H9 (cell line): Measurements from ENCODE around the gene RNLS. TPM values are rescaled to one million over a fixed set of nuclear protein-coding genes. Genes with fewer than 3 reads are reported as not detected.

ENCODE experiments used
- DNase-seq: peaks from one replicate; pipeline ENCODE4 v3.0.0-alpha.2; 2017
- H2AFZ ChIP-seq: one replicate; pipeline ENCODE4 v1.6.1; 2013; ENCODE audit warnings: mild to moderate bottlenecking, low read length, control low read depth, moderate library complexity
- H2AK5ac ChIP-seq: 2 replicates; pipeline ENCODE4 v1.6.1; 2013; ENCODE audit warnings: low read length, control low read depth, mixed read lengths; ENCODE audit not compliant: insufficient read length
- H2BK120ac ChIP-seq: one replicate; pipeline ENCODE4 v1.6.1; 2013; ENCODE audit warnings: low read depth, mild to moderate bottlenecking, low read length, control low read depth, inconsistent platforms; ENCODE audit not compliant: poor library complexity, severe bottlenecking
- H2BK12ac ChIP-seq: 2 replicates; pipeline ENCODE4 v1.6.1; 2013; ENCODE audit warnings: low read length, control low read depth, mixed read lengths, low read depth; ENCODE audit not compliant: insufficient read length
- H2BK15ac ChIP-seq: 2 replicates; pipeline ENCODE4 v1.6.1; 2013; ENCODE audit warnings: low read depth, low read length, control low read depth
- H2BK20ac ChIP-seq: one replicate; pipeline ENCODE4 v1.6.1; 2013; ENCODE audit warnings: low read depth, mild to moderate bottlenecking, low read length, control low read depth, inconsistent platforms; ENCODE audit not compliant: poor library complexity, severe bottlenecking
- H2BK5ac ChIP-seq: 2 replicates; pipeline ENCODE4 v1.6.1; 2013; ENCODE audit warnings: low read length, control low read depth, mixed read lengths; ENCODE audit not compliant: insufficient read length
- H3K14ac ChIP-seq: 2 replicates; pipeline ENCODE4 v1.6.1; 2013; ENCODE audit warnings: low read length, control low read depth; ENCODE audit not compliant: insufficient read depth
- H3K18ac ChIP-seq: 2 replicates; pipeline ENCODE4 v1.6.1; 2013; ENCODE audit warnings: low read depth, mild to moderate bottlenecking, mixed read lengths, low read length, control low read depth; ENCODE audit not compliant: insufficient read length
- H3K23ac ChIP-seq: 2 replicates; pipeline ENCODE4 v1.6.1; 2013; ENCODE audit warnings: low read length, control low read depth, mixed read lengths, low read depth; ENCODE audit not compliant: insufficient read length
- H3K23me2 ChIP-seq: 2 replicates; pipeline ENCODE4 v1.6.1; 2013; ENCODE audit warnings: low read depth, mild to moderate bottlenecking, mixed read lengths, low read length, control low read depth; ENCODE audit not compliant: insufficient read length, poor library complexity, severe bottlenecking
- H3K27ac ChIP-seq: 2 replicates; pipeline ENCODE4 v1.5.1; 2013; ENCODE audit warnings: low read length, control low read depth, mixed read lengths, low read depth; ENCODE audit not compliant: insufficient read length
- H3K27me3 ChIP-seq: 2 replicates; pipeline ENCODE4 v1.6.1; 2013; ENCODE audit warnings: low read length, control low read depth, inconsistent platforms; ENCODE audit not compliant: insufficient read depth
- H3K4ac ChIP-seq: 2 replicates; pipeline ENCODE4 v1.6.1; 2013; ENCODE audit warnings: low read depth, mild to moderate bottlenecking, control low read depth, inconsistent platforms, low read length, moderate library complexity
- H3K4me1 ChIP-seq: 2 replicates; pipeline ENCODE4 v1.6.1; 2013; ENCODE audit warnings: low read length, control low read depth, inconsistent platforms; ENCODE audit not compliant: insufficient read depth
- H3K4me2 ChIP-seq: 2 replicates; pipeline ENCODE4 v1.6.1; 2013; ENCODE audit warnings: low read length, control low read depth, mixed read lengths; ENCODE audit not compliant: insufficient read length, insufficient read depth
- H3K56ac ChIP-seq: 2 replicates; pipeline ENCODE4 v1.6.1; 2013; ENCODE audit warnings: low read depth, mild to moderate bottlenecking, mixed read lengths, low read length, control low read depth; ENCODE audit not compliant: insufficient read length
- H3K79me1 ChIP-seq: 2 replicates; pipeline ENCODE4 v1.6.1; 2013; ENCODE audit warnings: low read depth, mild to moderate bottlenecking, moderate library complexity, low read length, control low read depth, inconsistent platforms; ENCODE audit not compliant: insufficient read depth, poor library complexity, severe bottlenecking
- H3K79me2 ChIP-seq: 2 replicates; pipeline ENCODE4 v1.6.1; 2013; ENCODE audit warnings: low read length, control low read depth, inconsistent platforms; ENCODE audit not compliant: insufficient read depth
- H3K9ac ChIP-seq: 2 replicates; pipeline ENCODE4 v1.6.1; 2013; ENCODE audit warnings: low read length, control low read depth, mixed read lengths; ENCODE audit not compliant: insufficient read length; ENCODE audit errors: extremely low read depth
- H3K9me3 ChIP-seq: one replicate; pipeline ENCODE4 v1.6.1; 2013; ENCODE audit warnings: low read depth, low read length, inconsistent platforms; ENCODE audit not compliant: control insufficient read depth
- H3T11ph ChIP-seq: one replicate; pipeline ENCODE4 v1.6.1; 2013; ENCODE audit warnings: mild to moderate bottlenecking, low read length, control low read depth, inconsistent platforms
- H4K20me1 ChIP-seq: one replicate; pipeline ENCODE4 v1.6.1; 2013; ENCODE audit not compliant: control insufficient read depth, insufficient read length, insufficient read depth
- H4K5ac ChIP-seq: 2 replicates; pipeline ENCODE4 v1.6.1; 2013; ENCODE audit warnings: low read depth, mild to moderate bottlenecking, mixed read lengths, low read length, control low read depth; ENCODE audit not compliant: insufficient read length
- H4K8ac ChIP-seq: replicated peaks from 2 replicates; pipeline ENCODE4 v1.6.1; 2013; ENCODE audit warnings: low read length, control low read depth, mixed read lengths, low read depth; ENCODE audit not compliant: insufficient read length
- H4K91ac ChIP-seq: 2 replicates; pipeline ENCODE4 v1.6.1; 2013; ENCODE audit warnings: low read depth, mild to moderate bottlenecking, moderate library complexity, mixed read lengths, low read length, control low read depth; ENCODE audit not compliant: insufficient read length
- H3K27ac Mint-ChIP-seq, 3 experiments: 2 replicates in 2 of 3; 3 replicates in 1 of 3; pipeline ENCODE4 v1.8.0; 2020 to 2021; ENCODE audit warnings: mixed read lengths in 3 of 3, mild to moderate bottlenecking in 1 of 3, moderate library complexity in 1 of 3
- H3K27me3 Mint-ChIP-seq: 2 replicates; pipeline ENCODE4 v1.8.0; 2021; ENCODE audit warnings: low read depth, mild to moderate bottlenecking, moderate library complexity, mixed read lengths
- H3K36me3 Mint-ChIP-seq, 3 experiments: 2 replicates in 2 of 3; 3 replicates in 1 of 3; pipeline ENCODE4 v1.8.0; 2020 to 2021; ENCODE audit warnings: low read depth in 3 of 3, mixed read lengths in 3 of 3; ENCODE audit not compliant: insufficient read depth in 1 of 3
- H3K4me1 Mint-ChIP-seq, 2 experiments: 2 replicates each; pipeline ENCODE4 v1.8.0; 2020; ENCODE audit warnings: mixed read lengths in 2 of 2
- H3K4me3 Mint-ChIP-seq, 2 experiments: 2 replicates in 1 of 2; 3 replicates in 1 of 2; pipeline ENCODE4 v1.8.0; 2020 to 2021; ENCODE audit warnings: mild to moderate bottlenecking in 2 of 2, mixed read lengths in 2 of 2, moderate library complexity in 1 of 2
- H3K9me3 Mint-ChIP-seq, 2 experiments: 2 replicates in 1 of 2; 3 replicates in 1 of 2; pipeline ENCODE4 v1.8.0; 2020; ENCODE audit warnings: mild to moderate bottlenecking in 2 of 2, mixed read lengths in 2 of 2, moderate library complexity in 1 of 2
- WGBS: extraction: QIAGEN DNeasy Blood & Tissue Kit; methylation state at CpG from one replicate; pipeline ENCODE4 v1.1.7; 2013; ENCODE audit warnings: missing lambda C conversion rate, low lambda C conversion rate, mixed read lengths; ENCODE audit not compliant: insufficient read length; ENCODE audit errors: extremely low coverage; 5-methylcytosine and 5-hydroxymethylcytosine counted together
- total RNA-seq: library from RNA; stranded (reverse); gene quantifications from 2 replicates; pipeline ENCODE4 v1.2.1, GENCODE V29; 2021
- TF ChIP-seq, protein P1 (sequence below): fragments of 200-600 bp; sonication (generic); conservative IDR thresholded peaks from 3 replicates; pipeline ENCODE4 v1.8.0; 2021; ENCODE audit warnings: antibody characterized with exemption, mild to moderate bottlenecking

RNLS gene
- total RNA-seq, 1 experiment from 2014 or later, result 7.5 TPM

DNA sequence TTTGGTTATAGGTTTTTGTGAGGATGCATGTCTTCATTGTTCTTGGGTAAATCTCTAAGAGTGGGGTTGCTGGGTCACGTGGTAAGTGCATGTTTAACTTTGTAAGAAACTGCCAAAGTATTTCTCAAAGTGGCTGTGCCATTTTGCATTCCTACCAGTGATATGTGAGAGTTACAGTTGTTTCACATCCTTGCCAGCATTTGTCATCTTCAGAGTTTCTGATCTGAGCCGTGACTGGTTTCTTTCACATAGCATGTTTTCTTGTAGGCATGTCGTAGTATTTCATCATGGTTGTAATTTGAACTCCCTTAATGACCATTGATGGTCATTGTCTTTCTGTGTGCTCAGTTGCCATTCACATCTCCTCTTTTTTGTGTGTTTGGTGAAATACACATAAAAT is 286.0 kb downstream of the RNLS start:
- Histone ChIP-seq H2BK15ac (no peak overlapping the region), H2BK12ac (no peak overlapping the region), H3K4ac (no peak overlapping the region), H2BK5ac (no peak overlapping the region), H2BK20ac (no peak overlapping the region), H3K27me3 (no peaks in the 10 kb centered on the region), H2AK5ac (no peak overlapping the region), H3K79me1 (no peaks in the 10 kb centered on the region), H3K4me1 (no peaks in the 10 kb centered on the region), H3K9me3 (no peaks in the 10 kb centered on the region), H4K8ac (no peak overlapping the region), H4K91ac (no peak overlapping the region), H3K9ac (no peak overlapping the region), H3K14ac (no peak overlapping the region), H3K18ac (no peak overlapping the region), H3T11ph (no peak overlapping the region), H3K4me2 (no peak overlapping the region), H3K56ac (no peak overlapping the region), H3K79me2 (no peaks in the 10 kb centered on the region), H2AFZ (no peak overlapping the region), H3K23ac (no peak overlapping the region), H3K27ac (no peak overlapping the region), H4K5ac (no peak overlapping the region), H2BK120ac (no peak overlapping the region), H4K20me1 (no peaks in the 10 kb centered on the region), H3K23me2 (no peaks in the 10 kb centered on the region)
- TF ChIP-seq, protein P1, sequence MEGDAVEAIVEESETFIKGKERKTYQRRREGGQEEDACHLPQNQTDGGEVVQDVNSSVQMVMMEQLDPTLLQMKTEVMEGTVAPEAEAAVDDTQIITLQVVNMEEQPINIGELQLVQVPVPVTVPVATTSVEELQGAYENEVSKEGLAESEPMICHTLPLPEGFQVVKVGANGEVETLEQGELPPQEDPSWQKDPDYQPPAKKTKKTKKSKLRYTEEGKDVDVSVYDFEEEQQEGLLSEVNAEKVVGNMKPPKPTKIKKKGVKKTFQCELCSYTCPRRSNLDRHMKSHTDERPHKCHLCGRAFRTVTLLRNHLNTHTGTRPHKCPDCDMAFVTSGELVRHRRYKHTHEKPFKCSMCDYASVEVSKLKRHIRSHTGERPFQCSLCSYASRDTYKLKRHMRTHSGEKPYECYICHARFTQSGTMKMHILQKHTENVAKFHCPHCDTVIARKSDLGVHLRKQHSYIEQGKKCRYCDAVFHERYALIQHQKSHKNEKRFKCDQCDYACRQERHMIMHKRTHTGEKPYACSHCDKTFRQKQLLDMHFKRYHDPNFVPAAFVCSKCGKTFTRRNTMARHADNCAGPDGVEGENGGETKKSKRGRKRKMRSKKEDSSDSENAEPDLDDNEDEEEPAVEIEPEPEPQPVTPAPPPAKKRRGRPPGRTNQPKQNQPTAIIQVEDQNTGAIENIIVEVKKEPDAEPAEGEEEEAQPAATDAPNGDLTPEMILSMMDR, result no peak
- DNase-seq, result no peak
- Mint-ChIP-seq H3K27ac (no peak overlapping the region), H3K9me3 (no peaks in the 10 kb centered on the region), H3K36me3 (no peaks in the 10 kb centered on the region), H3K4me1 (peaks cover 0 to 2% of the 10 kb centered on the region in 2 experiments; a peak in 1 of 4 replicates), H3K4me3 (no peak overlapping the region), H3K27me3 (no peaks in the 10 kb centered on the region)
- no CpG with 5 or more reads among the region's 3 CpGs for WGBS
